AG04450 (cell line): ENCODE results near the gene TGFBR3. TPM values are rescaled to one million over a fixed set of nuclear protein-coding genes. Genes with fewer than 3 reads are reported as not detected.

Source experiments
- CTCF ChIA-PET: fragments of 300-600, 350-600 bp; formaldehyde crosslinking; extraction: SDS; loops from one replicate; lab custom pipeline; 2022; ENCODE audit warnings: antibody characterized with exemption, inconsistent platforms; lab: Charles Lee
- POLR2A ChIA-PET: fragments of 350-600 bp; formaldehyde crosslinking; extraction: SDS; loops from one replicate; lab custom pipeline; 2021; ENCODE audit warnings: antibody characterized with exemption, inconsistent platforms; lab: Yijun Ruan, JAX
- DNase-seq: peaks from one replicate; pipeline ENCODE4 v3.0.0-alpha.2; 2011; ENCODE audit warnings: low read depth, low spot score
- H3K27ac ChIP-seq: one replicate; pipeline ENCODE4 v1.5.1; 2012; ENCODE audit warnings: low read depth, low read length, control low read depth
- H3K27me3 ChIP-seq: one replicate; pipeline ENCODE4 v1.6.0; 2012; ENCODE audit warnings: low read length; ENCODE audit not compliant: control insufficient read depth, insufficient read depth
- H3K4me3 ChIP-seq: 2 replicates; pipeline ENCODE4 v1.5.1; 2011; ENCODE audit warnings: mild to moderate bottlenecking, low read depth, low read length, control low read depth
- H3K9me3 ChIP-seq: 2 replicates; pipeline ENCODE4 v1.5.1; 2012; ENCODE audit warnings: low read length; ENCODE audit not compliant: control insufficient read depth, insufficient read depth
- polyA plus RNA-seq: library from polyadenylated mRNA; depleted of rRNA; stranded (reverse); fragments of >200 nt; gene quantifications from 2 replicates; pipeline ENCODE4 v1.2.3, GENCODE V29; 2011
- TF ChIP-seq, protein P1 (sequence below): IDR thresholded peaks from 2 replicates; pipeline ENCODE4 v1.5.1; 2011; ENCODE audit warnings: low read depth, low read length, control low read depth, inconsistent platforms

Gene TGFBR3
- polyA plus RNA-seq, 1 experiment: 36.5 TPM

DNA sequence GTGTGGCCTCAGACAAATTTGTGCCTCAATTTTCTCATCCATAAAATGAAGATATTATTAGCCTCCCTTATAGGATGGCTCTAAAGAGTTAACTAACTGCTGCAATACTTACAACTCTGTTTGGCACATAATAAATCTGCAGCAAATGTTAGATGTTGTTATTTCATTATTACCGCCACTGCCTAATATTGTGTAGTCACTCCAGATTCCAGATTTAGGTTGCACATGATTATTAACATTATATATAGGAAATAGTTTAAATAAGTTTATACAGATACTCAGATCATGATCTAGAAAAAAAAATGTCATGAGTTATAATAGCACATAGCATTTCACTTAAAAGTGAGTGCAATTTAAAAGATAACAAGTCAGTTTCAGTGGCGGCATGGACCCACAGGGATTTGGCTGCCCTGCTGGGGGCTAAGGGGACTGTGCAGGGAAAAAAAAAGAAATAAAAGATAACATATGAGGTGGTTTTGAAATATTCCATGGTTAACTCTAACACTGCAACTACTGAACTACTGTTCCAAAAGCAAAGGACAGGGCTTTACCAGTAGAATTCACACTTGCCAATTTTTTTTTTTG lies 170.4 kb downstream of the TGFBR3 start:
- Histone ChIP-seq H3K27me3 (no peaks in the 10 kb centered on the region), H3K4me3 (no peak overlapping the region), H3K27ac (no peak overlapping the region), H3K9me3 (no peaks in the 10 kb centered on the region)
- TF ChIP-seq, protein P1, sequence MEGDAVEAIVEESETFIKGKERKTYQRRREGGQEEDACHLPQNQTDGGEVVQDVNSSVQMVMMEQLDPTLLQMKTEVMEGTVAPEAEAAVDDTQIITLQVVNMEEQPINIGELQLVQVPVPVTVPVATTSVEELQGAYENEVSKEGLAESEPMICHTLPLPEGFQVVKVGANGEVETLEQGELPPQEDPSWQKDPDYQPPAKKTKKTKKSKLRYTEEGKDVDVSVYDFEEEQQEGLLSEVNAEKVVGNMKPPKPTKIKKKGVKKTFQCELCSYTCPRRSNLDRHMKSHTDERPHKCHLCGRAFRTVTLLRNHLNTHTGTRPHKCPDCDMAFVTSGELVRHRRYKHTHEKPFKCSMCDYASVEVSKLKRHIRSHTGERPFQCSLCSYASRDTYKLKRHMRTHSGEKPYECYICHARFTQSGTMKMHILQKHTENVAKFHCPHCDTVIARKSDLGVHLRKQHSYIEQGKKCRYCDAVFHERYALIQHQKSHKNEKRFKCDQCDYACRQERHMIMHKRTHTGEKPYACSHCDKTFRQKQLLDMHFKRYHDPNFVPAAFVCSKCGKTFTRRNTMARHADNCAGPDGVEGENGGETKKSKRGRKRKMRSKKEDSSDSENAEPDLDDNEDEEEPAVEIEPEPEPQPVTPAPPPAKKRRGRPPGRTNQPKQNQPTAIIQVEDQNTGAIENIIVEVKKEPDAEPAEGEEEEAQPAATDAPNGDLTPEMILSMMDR: no peak
- ChIA-PET POLR2A (no interaction called here), CTCF (no interaction called here)
- no peak for DNase-seq

DNA sequence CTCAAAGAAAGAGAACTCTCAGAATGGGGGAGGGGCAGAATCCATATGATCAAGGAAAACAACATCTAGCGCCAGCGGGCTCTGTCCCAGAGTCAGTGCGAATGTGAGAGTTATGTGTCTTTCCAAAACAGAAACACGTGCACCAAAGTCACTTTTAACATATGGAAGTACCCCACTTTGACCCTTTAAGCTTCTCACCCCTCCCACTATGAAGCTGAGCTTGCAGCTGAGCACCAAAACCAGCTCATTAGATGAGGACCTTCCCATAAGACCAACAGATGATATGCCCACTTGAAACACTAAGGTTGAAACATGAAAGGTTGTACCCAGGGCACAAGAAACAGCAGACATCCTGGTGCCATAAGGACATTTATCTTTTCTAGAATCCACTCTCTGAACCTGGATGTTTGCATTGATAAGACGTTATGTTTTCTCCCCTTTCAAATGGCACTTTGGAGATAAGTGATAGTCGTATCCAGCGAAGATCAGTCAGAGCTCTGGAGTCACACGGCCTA lies 171.0 kb downstream of the TGFBR3 start:
- Histone ChIP-seq H3K27me3 (no peaks in the 10 kb centered on the region), H3K9me3 (no peaks in the 10 kb centered on the region), H3K27ac (no peak overlapping the region), H3K4me3 (no peak overlapping the region)
- ChIA-PET CTCF (interaction anchor here (1.1 kb wide), 1 partner anchor 37 kb away, joined by 3 read pairs; no protein-coding TSS in a partner anchor), POLR2A (no interaction called here)
- TF ChIP-seq, protein P1: no peak
- DNase-seq: no peak

DNA sequence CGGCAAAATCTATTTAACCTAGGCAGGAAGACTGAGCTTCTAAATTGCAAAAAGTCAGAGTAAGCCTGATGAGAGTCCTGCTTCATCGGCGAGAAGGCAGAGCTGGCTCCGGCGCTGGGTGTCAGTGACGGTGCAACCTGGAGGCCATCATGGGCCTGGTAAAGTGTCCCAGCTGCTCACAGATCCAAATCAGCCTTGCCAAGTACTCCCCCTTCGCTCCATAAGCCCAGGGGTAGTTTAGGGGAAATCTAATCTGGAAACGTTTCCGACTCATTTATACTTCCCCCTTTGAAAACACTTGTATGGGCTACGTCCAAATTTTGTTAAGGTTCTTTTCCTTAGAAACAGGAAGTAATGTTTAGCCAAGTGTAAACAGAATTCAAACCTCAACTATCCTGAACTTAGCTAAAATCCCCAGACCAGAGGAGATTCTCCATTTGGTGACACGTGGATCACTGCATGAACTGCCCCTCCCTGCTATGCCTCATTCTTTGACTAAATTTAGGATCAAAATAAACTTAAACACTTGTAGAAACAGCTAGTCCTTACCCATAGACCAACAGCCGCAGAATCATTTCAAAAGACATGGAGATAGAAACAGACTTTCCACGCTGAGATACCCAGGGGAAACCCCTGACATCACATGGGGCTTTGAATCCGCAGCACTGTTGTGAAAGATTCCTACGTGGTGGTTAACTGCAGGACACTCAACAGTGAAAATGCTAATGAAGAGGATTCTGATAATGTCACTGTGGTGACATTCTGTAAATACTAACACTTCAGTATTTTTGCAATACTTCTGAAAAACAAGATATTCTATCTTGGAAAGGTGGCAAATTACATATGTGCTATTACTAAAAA lies 172.7 kb downstream of the TGFBR3 start:
- H3K9me3 ChIP-seq: no peaks in the 10 kb centered on the region
- no peaks in the 10 kb centered on the region for H3K27me3 ChIP-seq
- no peak for DNase-seq
- H3K27ac ChIP-seq: peak overlapping the region; percentile 75
- TF ChIP-seq, protein P1: no peak
- POLR2A ChIA-PET: interaction anchor here (0.6 kb wide), 1 partner anchor 84 kb away, joined by 5 read pairs; no protein-coding TSS in a partner anchor
- no peak overlapping the region for H3K4me3 ChIP-seq
- CTCF ChIA-PET: interaction anchor here (0.7 to 1.4 kb wide), 4 partner anchors 10 to 201 kb away, joined by 3 to 5 read pairs (median 4); no protein-coding TSS in a partner anchor

DNA sequence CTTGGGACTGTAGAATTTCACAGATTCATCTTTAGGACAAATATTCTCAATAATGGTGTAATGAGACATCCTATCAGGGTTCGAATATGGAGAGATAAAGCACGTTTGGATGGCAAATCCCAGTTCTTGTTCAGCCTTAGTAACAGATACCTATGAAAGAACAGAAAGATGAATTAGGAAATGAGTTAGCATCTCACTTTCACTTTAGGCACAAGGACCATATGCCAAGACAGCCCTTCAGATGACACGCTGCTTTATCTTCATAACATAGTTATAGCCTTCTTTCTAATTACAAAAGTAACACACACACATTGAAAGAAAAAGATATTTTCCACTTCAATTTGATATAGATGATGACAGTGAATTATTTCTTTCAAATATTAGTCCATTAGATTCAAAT lies 173.6 kb downstream of the TGFBR3 start:
- DNase-seq: no peak
- Histone ChIP-seq H3K27me3 (no peaks in the 10 kb centered on the region), H3K27ac (no peak overlapping the region), H3K9me3 (no peaks in the 10 kb centered on the region), H3K4me3 (no peak overlapping the region)
- POLR2A ChIA-PET: interaction anchor here (0.6 kb wide), 1 partner anchor 83 kb away, joined by 5 read pairs; no protein-coding TSS in a partner anchor
- TF ChIP-seq, protein P1: no peak
- CTCF ChIA-PET: interaction anchor here (0.7 to 1.4 kb wide), 4 partner anchors 11 to 200 kb away, joined by 3 to 5 read pairs (median 4); no protein-coding TSS in a partner anchor
